Left ventricle myocardium inferior (tissue), 1 donor: ENCODE data around the gene MAP1A. TPM values are rescaled to one million over a fixed set of nuclear protein-coding genes. Genes with fewer than 3 reads are reported as not detected.

Experiments used
- DNase-seq: peaks from one replicate; pipeline ENCODE4 v3.0.0-alpha.2; 2020
- H3K27ac ChIP-seq: fragments of 200-600 bp; replicated peaks from 2 replicates; pipeline ENCODE4 v1.8.0; 2021
- H3K27me3 ChIP-seq: fragments of 200-600 bp; 2 replicates; pipeline ENCODE4 v1.8.0; 2021; ENCODE audit warnings: low read depth
- H3K36me3 ChIP-seq: fragments of 200-600 bp; 2 replicates; pipeline ENCODE4 v1.8.0; 2021
- H3K4me1 ChIP-seq: fragments of 200-600 bp; 2 replicates; pipeline ENCODE4 v1.8.0; 2021
- H3K4me3 ChIP-seq: fragments of 200-600 bp; 2 replicates; pipeline ENCODE4 v1.8.0; 2021; ENCODE audit warnings: mild to moderate bottlenecking, moderate library complexity
- H3K9me3 ChIP-seq: fragments of 200-600 bp; replicated peaks from 2 replicates; pipeline ENCODE4 v1.8.0; 2021
- CTCF ChIP-seq: fragments of 200-600 bp; IDR thresholded peaks from 2 replicates; pipeline ENCODE4 v1.8.0; 2021; ENCODE audit warnings: antibody characterized with exemption, mild to moderate bottlenecking, borderline replicate concordance
- intact Hi-C: fragments of 100-400 bp; cut with micrococcal nuclease; formaldehyde crosslinking; loops from one replicate; pipeline ENCODE4 v1.11.0; 2022
- total RNA-seq: library from RNA; stranded (reverse); fragmentation: NEBNext Ultra II Directional; extraction: Animal tissue kit (Norgen Biotek cat#: 25700); gene quantifications from one replicate; pipeline ENCODE4 v1.2.1, GENCODE V29; 2021
- donor health status: DM: no; HTN: yes; CAD: no; lungs with severe emphysema.

The MAP1A gene
- total RNA-seq, 1 donor from 2014 or later, result 56.0 TPM

DNA sequence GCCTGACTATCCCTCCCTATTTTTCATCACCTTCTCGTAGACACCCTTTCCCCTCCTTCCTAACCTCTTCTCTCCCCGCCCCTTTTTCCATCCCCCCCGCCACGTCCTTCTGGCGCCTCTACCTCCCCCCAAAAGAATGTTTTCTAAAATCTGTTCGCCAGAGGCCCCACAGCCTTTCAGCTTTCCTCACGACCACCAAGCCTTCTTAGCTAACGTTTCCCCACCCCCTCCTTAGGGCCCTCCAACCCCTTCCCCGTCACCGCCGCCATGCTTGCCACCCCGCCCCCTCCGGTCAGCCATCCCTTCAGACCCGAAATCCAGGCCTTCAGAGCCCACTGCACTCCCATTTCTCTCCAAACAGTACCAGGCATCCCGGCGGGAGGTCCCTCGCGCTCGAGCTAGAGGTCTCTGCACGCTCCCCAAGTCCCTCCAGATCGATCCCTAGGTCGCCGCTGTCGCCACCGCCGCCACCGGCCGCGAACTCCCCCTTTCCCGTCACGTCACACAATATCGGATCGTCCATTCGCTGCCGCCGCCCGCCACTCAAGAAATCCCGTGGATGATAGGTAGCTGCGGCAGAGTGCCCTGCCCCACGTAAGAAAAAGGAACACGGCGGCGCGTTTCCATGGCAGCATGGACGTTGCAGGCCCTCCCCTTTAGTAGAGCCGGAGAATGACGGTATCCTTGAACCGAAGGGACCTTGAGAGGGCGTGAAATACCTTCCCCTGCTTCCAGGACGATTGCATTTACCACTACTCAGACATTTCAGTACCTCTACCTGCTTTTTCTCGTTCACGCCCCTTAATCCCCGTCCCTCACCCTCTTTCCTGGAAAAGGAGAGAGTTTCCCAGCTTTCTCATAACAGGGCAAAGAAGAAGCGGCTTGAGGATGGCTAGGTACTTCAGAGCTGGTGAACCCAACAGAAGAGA is 24.5 kb upstream of the MAP1A start, which contains the start of gene TP53BP1:
Gene TP53BP1 (minus strand): TSS at position 484 of the 929 bp plus-strand sequence. CDS start 113 bp downstream, at position 371.
- TF ChIP-seq CTCF, result no peak

DNA sequence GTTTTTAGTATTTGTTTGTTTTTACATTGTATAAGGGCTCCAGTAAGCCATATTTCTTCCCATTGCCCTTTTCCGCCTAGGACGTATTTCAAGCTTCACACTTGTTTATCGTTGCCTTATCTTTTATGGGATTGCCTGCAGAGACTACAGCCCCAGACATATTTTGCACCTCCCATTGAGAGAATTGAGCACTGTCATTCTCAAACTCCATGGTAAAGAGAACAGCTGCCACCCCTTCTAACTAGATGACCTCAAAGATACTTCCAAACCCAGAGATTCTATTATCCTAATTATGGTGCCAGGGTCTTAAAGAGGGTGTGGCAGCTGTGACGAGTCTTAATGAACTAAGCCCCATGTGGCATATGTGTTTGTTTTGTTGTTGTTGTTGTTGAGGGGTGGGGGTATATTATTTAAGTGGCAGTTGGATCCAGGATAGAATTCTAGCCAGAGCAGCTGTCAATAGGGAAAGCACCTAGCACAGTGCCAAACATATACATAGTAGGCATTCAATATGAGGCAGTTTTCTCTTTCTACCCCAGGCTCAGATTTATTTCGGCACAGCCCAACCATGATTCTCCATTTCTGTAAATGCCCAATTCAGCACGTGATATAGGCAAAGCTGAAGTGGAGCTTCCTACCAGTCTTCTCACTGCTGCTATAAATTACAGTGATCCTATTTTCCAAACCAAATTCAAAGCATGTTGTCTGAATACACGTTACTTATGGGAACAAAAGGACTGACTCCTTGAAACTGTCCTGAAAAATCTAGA is 23.5 kb upstream of the MAP1A start:
- peaks cover 14% of the 10 kb centered on the region for H3K36me3 ChIP-seq
- no peaks in the 10 kb centered on the region for H3K9me3 ChIP-seq
- DNase-seq, result no peak
- no peak for TF ChIP-seq CTCF
- peak overlapping the region; percentile 85 for H3K27ac ChIP-seq
- peaks cover 33% of the 10 kb centered on the region for H3K4me1 ChIP-seq
- intact Hi-C loops, result no loop called here
- H3K27me3 ChIP-seq, result no peaks in the 10 kb centered on the region
- peak overlapping the region; percentile 91 for H3K4me3 ChIP-seq

More for the DNA sequence above, 24.5 kb upstream of the MAP1A start, which contains the start of gene TP53BP1:
- DNase-seq, result peak; percentile 98
- peak within 1 kb of the TSS; percentile 91 for H3K4me3 ChIP-seq
- H3K36me3 ChIP-seq, result peaks cover 19% of the 10 kb centered on the region
- intact Hi-C loops, result no loop called here
- H3K9me3 ChIP-seq, result no peaks in the 10 kb centered on the region
- no peaks in the 10 kb centered on the region for H3K27me3 ChIP-seq
- H3K4me1 ChIP-seq, result peaks cover 34% of the 10 kb centered on the region
- peak within 1 kb of the TSS; percentile 85 for H3K27ac ChIP-seq

DNA sequence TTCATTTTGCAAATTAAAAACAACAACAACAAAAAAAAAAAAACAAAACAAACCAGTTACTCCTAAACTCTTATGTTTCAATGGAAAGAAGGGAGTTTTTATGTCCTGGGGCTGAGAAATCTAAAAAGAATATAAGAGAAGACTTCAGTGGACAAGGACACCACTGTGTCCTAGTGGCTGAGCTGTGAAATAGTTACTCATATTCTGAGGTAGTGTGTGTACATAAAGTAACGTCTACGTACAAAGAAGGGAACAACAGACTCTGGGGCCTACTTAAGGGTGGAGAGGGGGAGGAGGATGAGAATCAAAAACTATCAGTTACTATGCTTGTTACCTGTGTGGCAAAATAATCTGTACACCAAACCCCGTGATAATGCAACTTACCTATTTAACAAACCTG is 18.4 kb upstream of the MAP1A start:
- H3K4me1 ChIP-seq, result no peaks in the 10 kb centered on the region
- H3K9me3 ChIP-seq, result no peaks in the 10 kb centered on the region
- no peak for DNase-seq
- no peak overlapping the region for H3K27ac ChIP-seq
- TF ChIP-seq CTCF, result no peak
- intact Hi-C loops, result no loop called here
- H3K36me3 ChIP-seq, result no peaks in the 10 kb centered on the region
- no peak overlapping the region for H3K4me3 ChIP-seq
- no peaks in the 10 kb centered on the region for H3K27me3 ChIP-seq

GRCh38 chr15:43499635-43500034 is 17.8 kb upstream of the MAP1A start:
- no peak overlapping the region for H3K4me3 ChIP-seq
- H3K36me3 ChIP-seq, result no peaks in the 10 kb centered on the region
- DNase-seq, result no peak
- no peaks in the 10 kb centered on the region for H3K27me3 ChIP-seq
- H3K27ac ChIP-seq, result no peak overlapping the region
- H3K4me1 ChIP-seq, result no peaks in the 10 kb centered on the region
- no peaks in the 10 kb centered on the region for H3K9me3 ChIP-seq
- no peak for TF ChIP-seq CTCF
- intact Hi-C loops, result no loop called here

GRCh38 chr15:43505738-43506137 is 11.7 kb upstream of the MAP1A start:
- no peak for TF ChIP-seq CTCF
- Histone ChIP-seq H3K4me1 (peaks cover 25% of the 10 kb centered on the region), H3K27me3 (no peaks in the 10 kb centered on the region), H3K9me3 (no peaks in the 10 kb centered on the region), H3K36me3 (no peaks in the 10 kb centered on the region), H3K27ac (no peak overlapping the region), H3K4me3 (no peak overlapping the region)
- no peak for DNase-seq
- intact Hi-C loops, result no loop called here
